GM18517 (cell line): ENCODE results near the gene NOG.

Source experiments
- ATAC-seq: cut with Tn5 transposase; IDR thresholded peaks from one replicate; pipeline ENCODE4 v1.9.1; 2021; ENCODE audit warnings: mild to moderate bottlenecking, moderate library complexity; ENCODE audit not compliant: unreplicated experiment

Gene NOG

GRCh38 chr17:56593646-56594319 is at the start of gene NOG:
Gene NOG (plus strand): TSS chr17:56593699. CDS start chr17:56594224, 525 bp downstream.
- ATAC-seq, result no peak

GRCh38 chr17:56545106-56545505 is 48.4 kb upstream of the NOG start:
- ATAC-seq, result no peak

DNA sequence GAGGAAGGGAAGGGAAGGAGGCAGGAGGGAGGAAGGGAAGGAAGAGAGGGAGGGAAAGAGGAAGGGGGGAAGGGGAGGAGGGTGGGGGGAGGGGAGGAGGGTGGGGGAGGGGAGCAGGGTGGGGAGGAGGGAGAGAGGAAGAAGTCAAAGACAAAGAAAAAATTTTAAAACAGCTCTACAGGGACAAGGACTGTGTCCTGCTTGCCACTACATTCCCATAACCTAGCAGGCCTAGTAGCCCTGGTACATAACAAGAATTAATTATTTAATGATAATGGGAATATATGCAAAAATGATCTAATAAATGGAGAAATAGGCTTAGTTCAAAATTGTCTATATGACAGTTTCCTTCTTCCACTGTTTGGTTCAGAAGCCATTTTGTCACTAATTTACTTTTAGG is 47.6 kb upstream of the NOG start:
- no peak for ATAC-seq

DNA sequence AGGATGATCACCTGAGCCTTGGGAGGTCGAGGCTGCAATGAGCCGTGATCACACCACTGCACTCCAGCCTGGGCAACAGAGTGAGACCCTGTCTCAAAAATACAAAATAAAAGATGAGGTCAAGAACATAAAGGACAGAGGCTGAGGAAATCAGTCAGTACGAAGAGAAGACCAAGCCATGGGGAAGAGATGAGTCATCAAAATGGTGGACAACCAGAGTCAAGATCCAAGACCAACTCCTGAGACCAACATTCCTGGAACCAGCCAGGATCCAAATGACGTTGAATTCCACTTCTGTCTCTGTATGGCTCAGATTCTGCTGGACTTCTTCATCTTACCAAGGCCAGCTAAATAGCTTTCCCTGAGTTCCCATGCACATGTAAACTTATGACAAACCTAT is 44.8 kb upstream of the NOG start:
- no peak for ATAC-seq

DNA sequence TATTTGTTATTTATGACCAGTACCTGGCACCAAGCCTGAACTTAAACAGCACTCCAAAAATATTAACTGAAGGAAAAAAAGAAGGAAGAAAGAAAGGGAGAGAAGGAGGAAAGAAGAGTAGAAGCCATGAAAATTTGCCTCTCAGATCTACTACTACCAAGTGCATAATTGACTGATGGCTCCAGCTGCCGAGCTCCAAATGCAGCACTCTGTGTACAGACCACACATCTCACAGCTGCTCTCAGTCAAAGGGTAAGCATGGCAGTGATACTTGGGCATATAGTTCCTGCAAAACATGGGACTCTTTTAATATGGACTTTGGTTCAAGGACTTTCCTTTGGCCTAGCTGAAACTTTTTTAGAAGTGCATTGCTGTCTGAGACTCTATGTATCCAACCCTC is 44.0 kb upstream of the NOG start:
- ATAC-seq, result no peak

GRCh38 chr17:56557682-56558081 is 35.8 kb upstream of the NOG start:
- ATAC-seq, result no peak

DNA sequence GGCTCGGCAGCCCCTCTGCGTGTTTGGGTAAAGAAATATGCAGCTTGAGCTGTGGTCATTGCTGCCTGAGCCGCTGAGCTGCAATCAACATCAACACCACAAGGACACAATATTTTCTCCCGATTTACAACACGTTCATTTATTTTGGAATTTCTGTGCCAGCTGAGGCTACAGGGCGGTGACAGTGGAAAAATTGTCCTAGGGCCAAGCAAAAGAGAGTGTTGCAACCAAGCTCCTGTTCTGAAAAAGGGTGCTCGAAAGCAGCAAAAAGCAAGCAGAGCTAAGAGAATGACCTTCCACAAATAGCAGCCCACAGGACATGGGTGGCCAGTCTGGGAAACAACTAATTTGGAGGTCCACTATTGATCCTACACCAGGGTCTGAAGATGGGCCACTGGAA is 35.4 kb upstream of the NOG start:
- ATAC-seq, result no peak

GRCh38 chr17:56570199-56570598 is 23.3 kb upstream of the NOG start:
- ATAC-seq, result no peak

DNA sequence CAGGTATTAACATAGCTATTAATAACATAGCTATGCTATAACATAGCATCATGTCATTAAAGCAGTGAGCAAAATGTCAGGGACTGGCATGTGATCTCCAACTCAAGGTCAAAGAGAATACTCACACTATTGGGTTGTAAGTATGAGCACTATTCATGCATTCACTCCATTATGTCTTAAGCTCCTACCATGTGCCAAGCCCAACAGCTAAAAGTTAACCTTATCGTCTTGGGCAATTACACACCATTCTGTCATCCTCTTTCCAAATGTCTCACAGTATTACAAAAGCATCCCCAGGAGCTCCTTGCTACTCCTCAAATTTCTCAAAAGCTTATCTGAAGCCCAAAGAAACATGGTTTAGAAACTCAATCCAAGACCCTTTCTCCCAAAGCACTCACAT is 22.0 kb upstream of the NOG start:
- no peak for ATAC-seq

DNA sequence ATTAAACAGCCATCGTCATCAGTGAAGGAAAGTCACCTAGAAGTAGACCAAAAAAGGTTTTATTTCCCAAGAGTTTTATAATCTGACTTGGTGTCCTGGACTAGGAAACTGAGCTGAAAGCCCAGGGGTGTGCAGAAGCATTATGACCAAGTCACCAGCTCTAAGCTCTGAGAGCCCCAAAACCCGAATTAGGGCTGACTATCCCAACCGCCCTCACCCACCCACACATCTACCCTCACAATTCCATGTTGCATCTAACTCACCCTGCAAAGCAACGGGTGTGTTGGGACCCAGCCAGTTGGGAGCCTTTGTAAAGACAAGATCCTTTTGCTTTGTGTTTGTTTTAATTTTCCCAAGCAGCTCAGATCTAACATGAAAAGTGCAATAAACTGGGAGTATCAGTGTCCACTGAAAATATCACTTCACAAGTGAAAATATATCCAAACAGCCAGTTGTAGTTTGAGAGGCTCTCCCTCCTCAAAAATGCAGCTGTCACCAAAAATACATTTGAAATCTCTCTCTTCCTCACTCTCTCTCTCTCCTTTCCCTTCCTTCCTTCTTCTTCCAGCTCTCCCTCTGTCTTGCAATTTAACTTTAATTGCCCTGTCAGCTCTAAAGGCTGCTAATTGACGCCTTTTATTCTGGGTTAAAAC is 16.2 kb upstream of the NOG start:
- no peak for ATAC-seq

GRCh38 chr17:56577843-56578204 is 15.7 kb upstream of the NOG start:
- ATAC-seq, result no peak

- ATAC-seq, result no peak
Measured at GRCh38 chr17:56581635-56582627, 11.6 kb upstream of the NOG start.

- no peak for ATAC-seq
Measured at GRCh38 chr17:56583772-56584171, 9.7 kb upstream of the NOG start.

DNA sequence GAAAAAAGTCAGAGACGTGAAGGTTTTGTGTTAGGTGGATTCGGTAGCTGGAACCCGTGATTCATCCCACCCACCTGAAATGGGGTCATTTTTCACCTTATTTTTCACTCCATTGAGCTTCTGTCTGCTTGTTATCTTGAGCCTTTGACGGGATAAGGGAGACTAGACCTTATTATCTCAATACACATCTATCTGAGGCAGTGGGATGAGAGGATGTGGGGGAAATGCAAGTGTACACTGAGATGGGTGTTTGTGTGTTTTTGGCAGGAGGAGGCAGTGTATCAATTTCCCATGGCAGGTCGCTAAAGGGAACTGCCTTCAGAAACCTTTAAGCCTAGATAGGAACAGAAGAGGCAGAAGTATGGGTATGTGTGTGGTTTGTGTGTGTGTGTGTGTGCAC is 6.2 kb upstream of the NOG start:
- ATAC-seq, result no peak

GRCh38 chr17:56592487-56593085 is 913 bp upstream of the NOG start:
- no peak for ATAC-seq

GRCh38 chr17:56593086-56593645 is 333 bp upstream of the NOG start:
- ATAC-seq, result no peak

GRCh38 chr17:56594320-56595107 is 1.0 kb downstream of the NOG start:
- ATAC-seq, result no peak

DNA sequence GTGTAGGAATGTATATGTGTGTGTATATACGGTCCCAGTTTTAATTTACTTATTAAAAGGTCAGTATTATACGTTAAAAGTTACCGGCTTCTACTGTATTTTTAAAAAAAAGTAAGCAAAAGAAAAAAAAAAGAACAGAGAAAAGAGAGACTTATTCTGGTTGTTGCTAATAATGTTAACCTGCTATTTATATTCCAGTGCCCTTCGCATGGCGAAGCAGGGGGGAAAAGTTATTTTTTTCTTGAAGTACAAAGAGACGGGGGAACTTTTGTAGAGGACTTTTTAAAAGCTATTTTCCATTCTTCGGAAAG is 1.6 kb downstream of the NOG start:
- ATAC-seq, result no peak

DNA sequence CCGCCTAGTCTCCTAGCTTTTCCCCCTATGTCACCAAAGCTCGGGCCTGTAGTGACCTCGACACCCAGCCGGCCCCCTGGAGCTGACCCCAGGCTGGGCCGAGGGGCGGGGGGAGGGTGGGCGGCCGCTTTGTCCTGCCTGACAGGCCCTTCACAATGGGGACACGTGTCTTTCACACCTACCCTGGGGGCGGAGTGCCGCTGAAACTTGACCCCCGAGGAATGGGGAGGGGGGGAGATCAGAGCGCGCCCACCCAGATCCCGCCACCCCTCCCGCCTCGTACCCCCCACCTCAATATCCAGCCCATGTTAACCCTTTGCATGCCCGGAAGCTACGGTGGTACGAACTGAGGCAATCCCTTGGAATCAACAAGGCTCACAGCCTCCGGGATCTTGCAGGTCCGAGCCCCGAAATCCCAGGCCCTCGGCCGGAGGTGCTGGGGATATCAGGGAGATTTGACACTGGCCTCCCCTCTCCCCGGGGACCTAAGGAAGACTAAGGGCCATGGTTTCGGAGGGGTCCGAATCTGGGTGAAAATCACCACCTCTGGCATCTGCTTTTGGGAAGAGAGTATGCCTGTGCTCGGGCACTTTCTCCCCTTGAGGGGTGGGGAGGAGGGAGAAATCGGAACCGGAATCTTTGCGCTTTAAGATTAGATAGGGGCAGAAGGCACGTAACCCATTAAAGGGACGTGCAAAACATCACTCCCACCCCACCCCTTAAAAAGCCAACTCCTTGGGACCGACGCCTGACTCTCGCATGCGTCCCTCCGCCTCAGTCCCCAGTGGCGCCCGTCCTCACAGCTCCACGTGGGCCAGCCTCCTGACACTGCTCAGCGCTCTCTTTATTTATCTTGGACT is 2.6 kb downstream of the NOG start:
- ATAC-seq, result no peak
